PC-3 (cell line): ENCODE data around the gene NPR1.

ENCODE experiments used
- CTCF ChIP-seq: fragments of 300-600 bp; sonication (generic); conservative IDR thresholded peaks from 2 replicates; pipeline ENCODE4 v1.5.1; 2017; ENCODE audit warnings: antibody characterized with exemption, low read depth, mild to moderate bottlenecking, low read length
- EZH2 ChIP-seq: fragments of 300-600 bp; sonication (generic); IDR thresholded peaks from one replicate; pipeline ENCODE4 v1.6.1; 2017; ENCODE audit warnings: antibody characterized with exemption, mild to moderate bottlenecking, low read length; ENCODE audit not compliant: unreplicated experiment
- EZH2phosphoT487 ChIP-seq: fragments of 300-600 bp; sonication (generic); IDR thresholded peaks from 2 replicates; pipeline ENCODE4 v1.6.1; 2018; ENCODE audit warnings: mild to moderate bottlenecking, antibody characterized with exemption, low read length, borderline replicate concordance

- TF ChIP-seq CTCF: no peak
- TF ChIP-seq EZH2: no peak
- no peak for TF ChIP-seq EZH2phosphoT487
Observed at GRCh38 chr1:153649137-153649862, 29.2 kb upstream of the NPR1 start.
